Mononuclear cell (primary cell): Measurements from ENCODE around the gene AP2A2. TPM values are rescaled to one million over a fixed set of nuclear protein-coding genes. Genes with fewer than 3 reads are reported as not detected.
A peak's percentile ranks its signal among the peaks of the same experiment; 100 is the strongest.

Experiments used
- H3K27me3 ChIP-seq: 2 replicates; pipeline ENCODE4 v1.6.0; 2011; ENCODE audit warnings: low read length, control low read depth; ENCODE audit not compliant: insufficient read depth
- H3K4me1 ChIP-seq: 2 replicates; pipeline ENCODE4 v1.5.1; 2011; ENCODE audit warnings: mild to moderate bottlenecking, low read length, control low read depth; ENCODE audit not compliant: insufficient read depth
- H3K4me3 ChIP-seq: 2 replicates; pipeline ENCODE4 v1.5.1; 2011; ENCODE audit warnings: mild to moderate bottlenecking, low read length, moderate library complexity
- H3K9me3 ChIP-seq: 2 replicates; pipeline ENCODE4 v1.5.1; 2011; ENCODE audit warnings: low read depth, mild to moderate bottlenecking, control low read depth, low read length
- total RNA-seq: library from RNA; depleted of rRNA; stranded (reverse); fragments of >200 nt; gene quantifications from one replicate; pipeline ENCODE4 v1.2.3, GENCODE V29; 2012

The AP2A2 gene
- total RNA-seq, 1 donor, result 40.0 TPM

DNA sequence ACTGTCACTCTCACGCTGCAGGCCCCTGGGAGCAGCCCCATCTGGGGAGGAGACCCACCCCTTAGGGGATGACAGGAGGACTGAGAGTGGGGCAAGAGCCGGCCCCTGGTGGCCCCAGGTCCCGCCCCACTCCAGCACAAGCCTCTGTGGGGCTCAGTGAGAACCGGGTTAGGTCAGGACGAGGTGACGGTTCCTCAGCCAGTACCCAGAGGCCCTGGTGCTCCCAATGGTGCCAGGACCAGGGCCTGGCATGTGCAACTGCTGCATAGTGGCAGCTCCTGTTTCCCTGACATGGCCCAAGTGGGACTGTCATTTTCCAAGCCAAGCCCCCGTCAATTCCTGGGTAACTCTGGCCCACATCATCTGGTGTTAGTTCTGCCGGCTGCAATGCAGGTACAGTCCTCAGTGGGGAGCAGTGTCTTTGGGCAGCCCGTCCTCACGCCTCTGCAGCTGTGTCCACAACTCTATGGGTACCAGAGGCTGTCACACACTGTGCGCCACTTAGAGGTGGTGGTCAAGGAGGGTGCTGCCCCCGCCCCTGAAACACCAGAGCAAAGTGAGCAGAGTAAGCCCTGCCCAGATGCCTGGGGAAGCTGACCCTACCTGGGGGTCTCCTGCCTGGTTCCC lies 31.0 kb upstream of the AP2A2 start:
- no peaks in the 10 kb centered on the region for H3K4me1 ChIP-seq
- no peaks in the 10 kb centered on the region for H3K9me3 ChIP-seq
- H3K27me3 ChIP-seq, result no peaks in the 10 kb centered on the region
- H3K4me3 ChIP-seq, result no peak overlapping the region

DNA sequence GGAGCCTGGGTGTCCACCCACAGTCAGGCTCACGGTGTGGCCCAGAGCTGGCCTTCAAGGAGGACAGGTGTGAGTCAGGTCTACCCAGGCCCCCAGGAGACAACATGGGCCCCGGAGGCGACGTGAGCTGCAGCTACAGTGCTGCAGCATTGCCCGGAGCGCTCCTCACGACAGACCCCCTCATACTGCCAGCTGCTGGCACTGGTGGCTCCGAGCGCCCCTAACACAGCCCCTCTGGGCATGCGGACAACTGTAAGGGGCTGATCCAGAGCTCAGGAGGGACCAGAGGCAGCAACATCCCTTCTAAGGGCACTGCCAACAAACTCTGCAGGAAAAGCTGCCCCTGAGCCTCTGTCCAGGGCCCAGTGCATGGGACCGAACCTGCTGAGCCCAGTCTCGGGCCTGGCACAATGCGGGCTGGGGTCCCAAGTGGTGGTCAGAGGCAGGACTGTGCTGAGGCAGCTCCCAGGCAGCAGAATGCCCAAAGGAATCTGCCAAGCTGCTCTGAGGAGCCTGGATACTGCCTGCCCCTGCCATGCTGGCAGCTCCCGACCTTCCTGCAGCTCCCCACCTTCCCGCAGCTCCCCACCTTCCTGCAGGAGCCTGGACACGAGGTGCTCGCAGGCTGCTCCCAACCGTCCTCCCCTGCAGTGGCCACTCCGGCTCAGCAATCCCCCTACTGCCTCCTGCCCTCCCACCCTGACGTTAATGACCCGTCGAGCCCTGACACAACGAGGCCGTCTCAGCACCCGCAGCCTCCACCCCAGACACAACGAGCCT lies 30.1 kb upstream of the AP2A2 start:
- no peaks in the 10 kb centered on the region for H3K27me3 ChIP-seq
- H3K4me1 ChIP-seq, result no peaks in the 10 kb centered on the region
- H3K9me3 ChIP-seq, result no peaks in the 10 kb centered on the region
- no peak overlapping the region for H3K4me3 ChIP-seq

GRCh38 chr11:897253-898142 lies 28.2 kb upstream of the AP2A2 start:
- Histone ChIP-seq H3K4me3 (no peak overlapping the region), H3K4me1 (no peaks in the 10 kb centered on the region), H3K27me3 (no peaks in the 10 kb centered on the region), H3K9me3 (no peaks in the 10 kb centered on the region)

DNA sequence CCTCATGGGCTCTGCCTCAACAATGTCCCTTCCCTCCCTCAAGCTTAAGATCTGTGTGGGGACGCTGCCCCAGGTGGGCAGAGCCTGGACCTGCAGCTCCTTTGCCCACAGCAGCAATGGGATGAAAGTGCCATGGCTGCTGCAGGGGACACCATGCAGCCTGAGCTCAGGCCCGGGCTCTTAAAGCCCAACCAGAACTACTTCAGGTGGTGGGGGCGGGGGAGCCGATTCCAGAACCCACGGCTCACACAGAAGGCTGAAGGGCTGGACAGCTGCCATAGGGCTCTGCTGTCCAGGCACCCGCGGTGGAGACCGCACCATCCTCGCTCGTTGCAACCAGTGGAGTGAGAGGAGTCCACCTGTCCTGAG lies 27.5 kb upstream of the AP2A2 start:
- H3K27me3 ChIP-seq, result no peaks in the 10 kb centered on the region

DNA sequence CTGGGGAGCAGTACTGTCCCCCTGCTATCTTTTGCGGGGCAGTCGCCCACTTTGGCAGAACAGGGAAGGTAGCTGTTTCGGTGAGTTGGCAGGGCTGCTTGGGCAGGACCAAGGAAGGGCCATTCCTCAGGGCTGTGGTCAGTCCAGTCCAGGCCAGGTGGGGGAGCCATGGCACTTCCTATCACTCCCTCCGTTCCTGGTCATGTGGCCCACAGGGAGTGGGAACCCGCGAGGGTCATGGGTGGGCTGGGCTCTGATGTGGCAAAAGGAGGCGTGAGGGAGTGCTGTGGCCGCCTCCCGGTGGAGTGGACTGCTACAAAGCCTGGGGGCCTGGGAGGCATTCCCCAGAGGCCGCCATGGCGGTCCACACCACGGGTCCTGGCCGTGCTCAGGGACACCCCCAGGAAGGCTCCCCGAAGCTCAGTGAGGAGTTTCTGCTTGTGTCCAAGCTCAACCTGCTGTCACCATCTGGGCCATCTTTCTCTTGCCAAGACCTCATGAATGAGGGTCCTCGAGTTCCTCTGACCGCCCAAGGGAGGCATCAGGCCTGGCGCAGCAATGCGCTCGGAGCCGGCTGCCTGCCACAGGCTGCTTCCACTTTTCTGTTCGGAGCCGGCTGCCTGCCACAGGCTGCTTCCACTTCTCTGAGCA lies 27.0 kb upstream of the AP2A2 start:
- Histone ChIP-seq H3K27me3 (no peaks in the 10 kb centered on the region), H3K4me3 (no peak overlapping the region), H3K9me3 (no peaks in the 10 kb centered on the region), H3K4me1 (no peaks in the 10 kb centered on the region)

More for the DNA sequence above, 27.5 kb upstream of the AP2A2 start:
- no peaks in the 10 kb centered on the region for H3K4me1 ChIP-seq
- no peak overlapping the region for H3K4me3 ChIP-seq
- H3K9me3 ChIP-seq, result no peaks in the 10 kb centered on the region

GRCh38 chr11:899724-900123 lies 25.9 kb upstream of the AP2A2 start:
- Histone ChIP-seq H3K9me3 (no peaks in the 10 kb centered on the region), H3K4me3 (no peak overlapping the region), H3K27me3 (no peaks in the 10 kb centered on the region), H3K4me1 (no peaks in the 10 kb centered on the region)

DNA sequence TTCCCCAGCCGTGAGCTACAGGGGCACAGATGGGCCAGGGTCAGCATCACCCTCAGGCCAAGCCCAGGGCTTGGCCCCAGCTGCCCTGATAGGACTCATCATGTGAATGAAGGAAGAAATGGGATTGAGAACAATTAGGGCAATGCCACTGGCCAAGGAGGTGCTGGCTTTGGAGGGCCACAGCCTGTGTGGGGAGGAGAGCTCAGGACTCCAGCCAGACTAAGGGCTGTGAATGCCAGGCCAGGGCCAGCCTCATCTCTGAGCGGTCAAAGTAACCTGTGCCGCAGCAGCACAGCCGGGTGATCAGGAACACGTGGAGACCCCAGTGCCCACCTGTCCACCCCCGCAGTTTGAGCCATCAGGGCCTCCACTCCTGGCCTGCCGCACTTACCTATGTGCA lies 25.1 kb upstream of the AP2A2 start:
- H3K4me1 ChIP-seq, result no peaks in the 10 kb centered on the region
- no peaks in the 10 kb centered on the region for H3K27me3 ChIP-seq
- H3K9me3 ChIP-seq, result no peaks in the 10 kb centered on the region
- no peak overlapping the region for H3K4me3 ChIP-seq

- no peaks in the 10 kb centered on the region for H3K27me3 ChIP-seq
These were observed 24.1 kb upstream of the AP2A2 start for GRCh38 chr11:901452-902061.

GRCh38 chr11:904380-904779 lies 21.3 kb upstream of the AP2A2 start:
- H3K4me1 ChIP-seq, result peaks cover 2% of the 10 kb centered on the region
- H3K4me3 ChIP-seq, result no peak overlapping the region
- no peaks in the 10 kb centered on the region for H3K9me3 ChIP-seq
- H3K27me3 ChIP-seq, result no peaks in the 10 kb centered on the region

More at GRCh38 chr11:901452-902061, 24.1 kb upstream of the AP2A2 start:
- H3K4me3 ChIP-seq, result no peak overlapping the region
- no peaks in the 10 kb centered on the region for H3K4me1 ChIP-seq
- no peaks in the 10 kb centered on the region for H3K9me3 ChIP-seq

- H3K4me1 ChIP-seq, result peaks cover 11% of the 10 kb centered on the region
- no peaks in the 10 kb centered on the region for H3K9me3 ChIP-seq
- H3K4me3 ChIP-seq, result no peak overlapping the region
- H3K27me3 ChIP-seq, result no peaks in the 10 kb centered on the region
These were observed 19.7 kb upstream of the AP2A2 start for GRCh38 chr11:905952-906351.

DNA sequence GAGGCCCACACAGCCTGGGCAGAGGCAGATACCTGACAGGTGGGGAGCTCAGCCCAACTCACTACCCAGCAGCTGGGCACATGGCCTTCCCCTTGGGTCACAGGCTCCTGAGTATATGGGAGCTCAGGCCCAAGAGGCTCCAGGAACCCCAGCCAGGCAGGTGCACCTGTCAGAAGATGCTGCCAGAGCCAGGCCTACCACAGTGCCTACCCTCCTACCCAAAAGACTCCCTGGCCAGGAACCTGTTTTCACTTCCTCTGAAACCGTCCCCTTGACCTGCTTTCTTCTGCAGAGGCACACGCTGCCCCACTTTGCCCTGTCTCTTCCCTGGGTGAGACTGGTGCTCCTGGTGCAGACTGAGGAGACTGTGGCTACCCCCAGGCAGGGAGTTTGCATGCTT lies 18.0 kb upstream of the AP2A2 start:
- no peaks in the 10 kb centered on the region for H3K27me3 ChIP-seq
- H3K4me3 ChIP-seq, result no peak overlapping the region
- no peaks in the 10 kb centered on the region for H3K9me3 ChIP-seq
- H3K4me1 ChIP-seq, result peaks cover 17% of the 10 kb centered on the region

- no peaks in the 10 kb centered on the region for H3K27me3 ChIP-seq
- peaks cover 17% of the 10 kb centered on the region for H3K4me1 ChIP-seq
- no peaks in the 10 kb centered on the region for H3K9me3 ChIP-seq
- no peak overlapping the region for H3K4me3 ChIP-seq
These were observed 17.4 kb upstream of the AP2A2 start for GRCh38 chr11:908273-908672.

DNA sequence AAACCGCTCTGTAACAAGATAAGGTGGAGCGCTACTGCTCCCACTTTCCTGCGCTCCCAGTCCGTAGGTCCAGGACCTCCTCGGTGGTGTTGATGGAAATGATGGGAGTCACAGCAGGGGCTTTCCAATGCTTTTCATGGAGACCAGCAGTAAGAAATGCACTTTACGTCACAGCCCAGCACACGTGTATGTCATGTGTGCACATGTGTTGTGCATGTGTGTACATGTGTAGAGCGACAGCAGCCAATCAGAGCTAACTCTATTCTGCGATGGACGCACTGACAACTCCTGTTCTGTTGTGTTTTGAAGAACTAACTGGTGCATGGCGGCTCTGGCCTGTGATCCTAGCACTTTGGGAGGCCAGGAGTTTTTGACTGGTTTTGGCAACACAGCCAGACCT lies 16.3 kb upstream of the AP2A2 start:
- Histone ChIP-seq H3K27me3 (no peaks in the 10 kb centered on the region), H3K9me3 (no peaks in the 10 kb centered on the region), H3K4me1 (peaks cover 17% of the 10 kb centered on the region), H3K4me3 (no peak overlapping the region)

GRCh38 chr11:910044-910588 lies 15.6 kb upstream of the AP2A2 start:
- Histone ChIP-seq H3K4me1 (peaks cover 17% of the 10 kb centered on the region), H3K27me3 (no peaks in the 10 kb centered on the region), H3K4me3 (peak overlapping the region; percentile 61), H3K9me3 (no peaks in the 10 kb centered on the region)
